ENCODE measurements around the gene BAIAP2. TPM values are rescaled to one million over a fixed set of nuclear protein-coding genes. Genes with fewer than 3 reads are reported as not detected.

The BAIAP2 gene
- total and polyA plus RNA-seq, 10 donors = 2.8 to 33.2 (median 17.8) TPM

DNA sequence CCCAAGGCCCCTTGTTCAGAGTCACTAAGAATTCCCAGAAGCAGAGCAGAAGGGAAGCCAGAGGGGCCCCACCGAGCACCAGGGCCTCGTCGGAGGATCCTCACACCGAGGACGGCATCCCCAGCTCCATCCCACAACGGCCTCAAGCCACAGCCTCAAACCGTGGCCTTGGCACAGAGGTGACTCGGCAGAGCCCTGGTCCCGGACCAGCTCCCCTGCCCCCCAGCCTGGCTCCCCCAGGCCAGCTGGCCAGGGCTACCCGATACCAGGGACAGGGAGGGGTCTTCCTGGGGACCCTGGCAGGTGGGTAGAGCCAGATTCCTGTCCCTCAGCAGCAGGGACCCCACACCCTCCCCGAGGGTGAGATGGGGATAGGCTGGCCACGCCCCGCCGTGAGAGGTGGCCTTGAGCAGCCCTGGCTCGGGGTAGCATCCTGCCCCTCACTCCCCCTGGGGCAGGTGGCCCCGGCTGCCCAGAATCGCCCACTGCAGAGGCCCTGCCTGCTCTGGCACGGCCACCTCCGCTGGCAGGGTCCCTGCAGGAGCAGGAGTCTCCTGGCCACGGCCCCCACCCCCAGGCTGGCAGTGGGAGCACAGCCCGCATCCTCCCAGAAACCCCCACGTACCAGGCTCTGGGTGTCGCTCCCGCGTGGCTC is 124.8 kb downstream of the BAIAP2 start:
- peak; percentile 86 for DNase-seq
- intact Hi-C loops (cut with DNase I; ENCODE audit: low total_unique reads) = no loop called here
- TF ChIP-seq, protein P1, sequence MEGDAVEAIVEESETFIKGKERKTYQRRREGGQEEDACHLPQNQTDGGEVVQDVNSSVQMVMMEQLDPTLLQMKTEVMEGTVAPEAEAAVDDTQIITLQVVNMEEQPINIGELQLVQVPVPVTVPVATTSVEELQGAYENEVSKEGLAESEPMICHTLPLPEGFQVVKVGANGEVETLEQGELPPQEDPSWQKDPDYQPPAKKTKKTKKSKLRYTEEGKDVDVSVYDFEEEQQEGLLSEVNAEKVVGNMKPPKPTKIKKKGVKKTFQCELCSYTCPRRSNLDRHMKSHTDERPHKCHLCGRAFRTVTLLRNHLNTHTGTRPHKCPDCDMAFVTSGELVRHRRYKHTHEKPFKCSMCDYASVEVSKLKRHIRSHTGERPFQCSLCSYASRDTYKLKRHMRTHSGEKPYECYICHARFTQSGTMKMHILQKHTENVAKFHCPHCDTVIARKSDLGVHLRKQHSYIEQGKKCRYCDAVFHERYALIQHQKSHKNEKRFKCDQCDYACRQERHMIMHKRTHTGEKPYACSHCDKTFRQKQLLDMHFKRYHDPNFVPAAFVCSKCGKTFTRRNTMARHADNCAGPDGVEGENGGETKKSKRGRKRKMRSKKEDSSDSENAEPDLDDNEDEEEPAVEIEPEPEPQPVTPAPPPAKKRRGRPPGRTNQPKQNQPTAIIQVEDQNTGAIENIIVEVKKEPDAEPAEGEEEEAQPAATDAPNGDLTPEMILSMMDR (IDR thresholded peaks at IDR 0.05 in 8 of 11, conservative IDR thresholded peaks at IDR 0.05 in 3 of 11) = no peak
- TF ChIP-seq POLR2AphosphoS5 (IDR thresholded peaks at IDR 0.05) = no peak
- TF ChIP-seq POLR2A (IDR thresholded peaks at IDR 0.05) = no peak
- H3K36me3 ChIP-seq = peaks cover 0 to 3% (median 0%) of the 10 kb centered on the region in 6 donors
- WGBS, 5 donors = 23 to 53% (median 43%) methylated on average over 3 to 25 of the region's 25 CpGs
- peak overlapping the region; percentile 37 to 94 (median 74) for H3K27ac ChIP-seq
- H3K27me3 ChIP-seq (replicated peaks in 1 of 7) = peaks cover 0 to 54% (median 7%) of the 10 kb centered on the region in 7 donors
- H3K9me3 ChIP-seq = no peaks in the 10 kb centered on the region
- H3K4me3 ChIP-seq = peak overlapping the region; percentile 27 to 71 (median 44)
- H3K4me1 ChIP-seq = peaks cover 6 to 54% (median 33%) of the 10 kb centered on the region in 6 donors

DNA sequence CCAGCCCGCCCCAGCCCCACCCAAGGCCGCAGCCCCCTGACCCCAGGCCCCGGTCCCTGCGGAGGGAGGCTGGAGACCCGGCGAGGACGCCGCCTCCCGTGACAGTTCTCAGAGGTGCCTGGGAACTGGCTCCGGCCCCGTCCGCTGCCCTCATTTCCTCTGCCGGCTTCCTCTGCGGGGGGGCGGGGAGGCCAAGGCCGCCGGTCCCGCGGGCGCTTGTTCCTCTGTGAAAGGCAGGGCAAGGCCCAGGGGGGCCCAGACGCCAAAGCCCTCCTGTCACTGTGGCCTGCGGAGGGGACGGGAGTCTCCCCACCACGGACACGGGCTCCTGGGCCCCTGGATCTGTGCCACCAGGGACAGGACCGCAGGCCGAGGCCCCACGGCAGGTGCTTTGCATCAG is 125.4 kb downstream of the BAIAP2 start:
- Histone ChIP-seq H3K4me1 (peaks cover 7 to 59% (median 38%) of the 10 kb centered on the region in 6 donors), H3K27me3 (replicated peaks in 1 of 7) (peaks cover 0 to 60% (median 12%) of the 10 kb centered on the region in 7 donors), H3K36me3 (peaks cover 0 to 3% (median 0%) of the 10 kb centered on the region in 6 donors), H3K4me3 (peak overlapping the region; percentile 27 to 71 (median 44)), H3K27ac (peak overlapping the region; percentile 37 to 94 (median 74)), H3K9me3 (no peaks in the 10 kb centered on the region)
- DNase-seq = peak; percentile 95
- WGBS, 5 donors = 0 to 21% (median 3%) methylated on average over 9 to 28 of the region's 28 CpGs
- TF ChIP-seq, protein P1 (IDR thresholded peaks at IDR 0.05 in 8 of 11, conservative IDR thresholded peaks at IDR 0.05 in 3 of 11) = no peak
- TF ChIP-seq POLR2AphosphoS5 (IDR thresholded peaks at IDR 0.05) (peak; percentile 70 to 89 (median 80)), POLR2A (IDR thresholded peaks at IDR 0.05) (no peak)
- intact Hi-C loops (cut with DNase I; ENCODE audit: low total_unique reads) = no loop called here

DNA sequence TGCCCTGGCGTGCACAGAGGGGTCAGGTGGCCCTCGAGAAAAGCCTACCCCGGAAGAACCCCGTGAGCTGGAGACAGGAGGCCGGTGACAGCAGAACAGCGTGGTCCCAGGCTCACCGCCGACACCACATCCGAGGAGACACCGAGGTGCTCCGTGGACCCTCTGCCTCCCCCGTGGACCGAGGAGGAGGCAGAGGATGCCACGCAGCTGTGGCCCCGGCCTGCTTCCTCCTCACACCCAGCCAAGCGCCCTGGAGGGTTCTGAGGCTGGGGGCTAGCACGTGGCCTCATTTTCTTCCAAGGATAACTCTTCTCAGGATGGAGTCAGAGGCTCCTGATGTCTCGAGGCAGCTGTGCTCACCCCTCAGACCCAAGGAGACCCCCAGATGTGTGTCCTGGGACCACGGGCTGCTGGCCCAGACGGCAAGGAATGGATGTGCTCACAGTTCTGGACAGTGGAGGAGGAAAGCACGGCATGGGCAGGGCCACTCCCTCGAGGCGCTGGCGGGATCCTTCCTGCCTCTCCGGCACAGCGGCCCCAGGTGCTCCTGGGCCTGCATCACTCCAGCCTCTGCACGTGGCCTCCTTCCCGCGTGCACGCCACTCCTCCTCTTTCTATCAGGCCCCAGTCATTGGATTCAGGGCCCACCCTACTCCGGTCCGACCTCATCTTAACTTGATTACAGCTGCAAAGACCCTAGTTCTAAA is 125.9 kb downstream of the BAIAP2 start:
- 49 to 71% (median 62%) methylated on average over 22 to 32 of the region's 32 CpGs for WGBS, 5 donors
- peaks cover 0 to 66% (median 17%) of the 10 kb centered on the region in 7 donors for H3K27me3 ChIP-seq (replicated peaks in 1 of 7)
- peaks cover 0 to 3% (median 0%) of the 10 kb centered on the region in 6 donors for H3K36me3 ChIP-seq
- H3K4me1 ChIP-seq = peaks cover 11 to 65% (median 42%) of the 10 kb centered on the region in 6 donors
- intact Hi-C loops (cut with DNase I; ENCODE audit: low total_unique reads) = no loop called here
- peak overlapping the region in 7 of 8 donors; percentile 37 to 94 (median 75) for H3K27ac ChIP-seq
- H3K4me3 ChIP-seq = peak overlapping the region in 5 of 8 donors; percentile 42 to 71 (median 45)
- no peaks in the 10 kb centered on the region for H3K9me3 ChIP-seq
- peak; percentile 76 for DNase-seq
- TF ChIP-seq, protein P1 (IDR thresholded peaks at IDR 0.05 in 8 of 11, conservative IDR thresholded peaks at IDR 0.05 in 3 of 11) = no peak
- TF ChIP-seq POLR2A (IDR thresholded peaks at IDR 0.05) = no peak
- no peak for TF ChIP-seq POLR2AphosphoS5 (IDR thresholded peaks at IDR 0.05)

DNA sequence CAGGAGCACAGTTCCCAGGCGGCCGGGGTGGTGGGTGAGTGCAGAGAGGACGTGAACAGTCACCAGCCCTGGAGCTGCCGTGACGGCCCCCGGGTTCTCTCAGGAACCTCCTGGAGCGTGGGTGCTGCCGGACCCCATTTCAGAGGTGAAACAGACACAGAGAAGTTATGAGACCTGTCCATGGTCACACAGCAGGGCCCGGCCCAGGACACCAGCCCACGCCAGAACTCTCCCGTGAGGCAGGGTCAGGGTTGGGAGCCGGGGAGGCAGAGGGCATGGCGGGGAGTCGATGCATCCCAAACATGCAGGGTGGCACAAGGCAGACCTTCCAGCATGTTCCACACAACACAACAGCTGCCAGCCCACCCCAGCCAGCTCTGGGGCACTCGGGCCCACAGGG is 126.6 kb downstream of the BAIAP2 start:
- 84 to 98% (median 95%) methylated on average over 4 to 15 of the region's 15 CpGs for WGBS, 5 donors
- H3K4me1 ChIP-seq = peaks cover 11 to 66% (median 44%) of the 10 kb centered on the region in 6 donors
- peak; percentile 73 for DNase-seq
- peaks cover 0 to 70% (median 19%) of the 10 kb centered on the region in 7 donors for H3K27me3 ChIP-seq (replicated peaks in 1 of 7)
- H3K9me3 ChIP-seq = no peaks in the 10 kb centered on the region
- no peak overlapping the region for H3K4me3 ChIP-seq
- intact Hi-C loops (cut with DNase I; ENCODE audit: low total_unique reads) = no loop called here
- TF ChIP-seq POLR2AphosphoS5 (IDR thresholded peaks at IDR 0.05) (no peak), POLR2A (IDR thresholded peaks at IDR 0.05) (no peak)
- TF ChIP-seq, protein P1 (IDR thresholded peaks at IDR 0.05 in 8 of 11, conservative IDR thresholded peaks at IDR 0.05 in 3 of 11) = no peak
- H3K27ac ChIP-seq = no peak overlapping the region
- H3K36me3 ChIP-seq = peaks cover 0 to 3% (median 0%) of the 10 kb centered on the region in 6 donors
